GM12875 (cell line): ENCODE data around the gene TOR2A.

Source experiments
- H3K4me3 ChIP-seq: one replicate; pipeline ENCODE4 v1.5.1; 2011; ENCODE audit warnings: low read depth, low read length, control low read depth
- CTCF ChIP-seq: IDR thresholded peaks from 2 replicates; pipeline ENCODE4 v1.5.1; 2011; ENCODE audit warnings: low read depth, mild to moderate bottlenecking, control low read depth, inconsistent platforms, low read length, moderate library complexity, borderline replicate concordance; ENCODE audit not compliant: insufficient read depth

Gene TOR2A

GRCh38 chr9:127694890-127695720, 40.0 kb downstream of the TOR2A start:
- no peak overlapping the region for H3K4me3 ChIP-seq
- TF ChIP-seq CTCF = no peak

DNA sequence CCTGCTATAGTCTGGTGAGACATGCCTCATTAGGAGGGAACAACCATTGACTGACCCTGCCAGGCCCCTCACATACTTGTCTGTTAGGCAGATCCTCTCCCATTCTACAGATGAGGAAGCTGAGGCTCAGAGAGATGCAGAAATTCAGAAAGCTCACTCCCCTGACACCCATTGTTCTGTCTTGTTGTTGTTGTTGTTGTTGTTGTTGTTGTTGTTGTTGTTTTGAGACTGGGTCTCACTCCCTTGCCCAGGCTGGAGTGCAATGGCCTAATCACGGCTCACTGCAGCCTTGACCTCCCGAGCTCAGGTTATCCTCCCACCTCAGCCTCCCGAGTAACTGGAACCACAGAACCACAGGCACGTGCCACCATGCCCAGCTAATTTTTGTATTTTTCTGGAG, 41.4 kb downstream of the TOR2A start:
- no peak overlapping the region for H3K4me3 ChIP-seq
- TF ChIP-seq CTCF = no peak

- no peak for TF ChIP-seq CTCF
- no peak overlapping the region for H3K4me3 ChIP-seq
Measured at GRCh38 chr9:127693143-127693542, 42.0 kb downstream of the TOR2A start.

DNA sequence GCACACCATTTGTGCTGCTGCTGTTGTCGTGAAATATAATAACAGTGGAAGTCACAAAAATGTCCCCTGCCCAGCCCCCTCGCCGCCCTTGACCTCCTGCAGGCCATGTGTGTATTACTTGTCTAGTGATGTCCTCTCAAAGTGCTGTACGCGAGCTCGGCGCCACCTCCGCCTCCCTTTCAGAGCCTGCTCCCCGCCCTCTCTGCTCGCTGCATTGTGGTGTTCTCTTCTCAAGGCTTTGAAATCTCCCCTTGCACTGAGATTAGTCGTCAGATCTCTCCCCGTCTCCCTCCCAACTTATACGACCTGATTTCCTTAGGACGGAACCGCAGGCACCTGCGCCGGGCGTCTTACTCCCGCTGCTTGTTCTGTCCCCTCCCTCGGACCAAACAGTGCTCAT, 43.0 kb downstream of the TOR2A start:
- TF ChIP-seq CTCF = no peak
- no peak overlapping the region for H3K4me3 ChIP-seq

DNA sequence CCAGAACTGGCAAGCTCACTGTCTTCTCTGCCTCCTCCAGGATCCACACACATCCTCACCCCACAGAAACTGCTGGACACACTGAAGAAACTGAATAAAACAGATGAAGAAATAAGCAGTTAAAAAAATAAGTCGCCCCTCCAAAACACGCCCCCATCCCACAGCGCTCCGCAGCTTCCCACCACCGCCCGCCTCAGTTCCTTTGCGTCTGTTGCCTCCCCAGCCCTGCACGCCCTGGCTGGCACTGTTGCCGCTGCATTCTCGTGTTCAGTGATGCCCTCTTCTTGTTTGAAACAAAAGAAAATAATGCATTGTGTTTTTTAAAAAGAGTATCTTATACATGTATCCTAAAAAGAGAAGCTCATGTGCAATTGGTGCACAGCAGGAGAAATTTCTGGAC, 44.4 kb downstream of the TOR2A start:
- no peak overlapping the region for H3K4me3 ChIP-seq
- TF ChIP-seq CTCF = no peak

DNA sequence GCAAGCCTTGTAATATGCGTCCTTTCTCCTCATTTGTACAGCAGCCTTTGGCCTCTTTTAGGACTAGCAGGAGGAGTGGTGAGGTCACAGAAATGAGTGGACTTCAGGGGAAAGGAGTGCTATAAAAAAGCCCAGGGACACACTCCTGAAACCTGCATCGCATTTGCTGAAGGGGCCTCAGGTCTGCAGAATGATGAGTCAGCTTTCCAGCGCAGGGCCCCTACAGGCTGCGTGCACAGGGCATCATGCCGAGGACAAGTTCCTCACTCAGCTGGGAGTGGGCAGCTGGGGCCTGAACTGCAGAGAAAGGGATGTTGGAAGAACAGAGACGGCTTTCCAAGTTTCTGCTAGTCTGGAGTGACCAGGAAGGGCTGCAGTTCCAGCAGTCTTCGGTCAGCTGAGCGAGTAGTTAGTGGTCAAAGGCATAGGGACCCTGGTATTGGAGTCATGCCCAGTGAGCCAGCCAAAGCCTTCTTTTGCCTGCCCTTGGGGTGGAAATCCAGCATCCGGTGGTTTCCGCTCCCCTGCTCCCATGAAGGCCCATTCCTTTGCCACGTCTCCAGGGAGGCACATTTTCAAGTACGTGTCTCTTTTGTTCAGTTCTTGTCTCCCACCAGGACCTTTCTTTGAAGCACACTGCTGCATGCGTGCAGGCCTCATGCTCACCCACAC, 45.6 kb downstream of the TOR2A start:
- no peak for TF ChIP-seq CTCF
- H3K4me3 ChIP-seq = no peak overlapping the region
